Suprapubic skin (tissue), 3 donors: ENCODE results near the gene NNMT.

ENCODE experiments used
- EP300 ChIP-seq: sonication (generic); formaldehyde crosslinking; IDR thresholded peaks from one replicate; pipeline ENCODE4 v1.6.1; 2017; ENCODE audit warnings: antibody characterized with exemption
- POLR2A ChIP-seq, 2 donors: fragments of 450-650 bp; IDR thresholded peaks; one replicate each; pipeline ENCODE4 v1.6.1; 2017; ENCODE audit warnings: antibody characterized with exemption in 2 of 2, mild to moderate bottlenecking in 2 of 2, moderate library complexity in 2 of 2
- TF ChIP-seq, protein P1 (sequence below), 2 donors: fragments of 200-600 bp in 1 of 2; fragments of 450-650 bp in 1 of 2; sonication (generic) in 1 of 2; IDR thresholded peaks; one replicate each; pipeline ENCODE4 v1.5.1; 2016 to 2019; ENCODE audit warnings: antibody characterized with exemption in 2 of 2, mild to moderate bottlenecking in 1 of 2, moderate library complexity in 1 of 2

GRCh38 chr11:114342476-114342875 is 46.3 kb downstream of the NNMT start:
- TF ChIP-seq, protein P1, sequence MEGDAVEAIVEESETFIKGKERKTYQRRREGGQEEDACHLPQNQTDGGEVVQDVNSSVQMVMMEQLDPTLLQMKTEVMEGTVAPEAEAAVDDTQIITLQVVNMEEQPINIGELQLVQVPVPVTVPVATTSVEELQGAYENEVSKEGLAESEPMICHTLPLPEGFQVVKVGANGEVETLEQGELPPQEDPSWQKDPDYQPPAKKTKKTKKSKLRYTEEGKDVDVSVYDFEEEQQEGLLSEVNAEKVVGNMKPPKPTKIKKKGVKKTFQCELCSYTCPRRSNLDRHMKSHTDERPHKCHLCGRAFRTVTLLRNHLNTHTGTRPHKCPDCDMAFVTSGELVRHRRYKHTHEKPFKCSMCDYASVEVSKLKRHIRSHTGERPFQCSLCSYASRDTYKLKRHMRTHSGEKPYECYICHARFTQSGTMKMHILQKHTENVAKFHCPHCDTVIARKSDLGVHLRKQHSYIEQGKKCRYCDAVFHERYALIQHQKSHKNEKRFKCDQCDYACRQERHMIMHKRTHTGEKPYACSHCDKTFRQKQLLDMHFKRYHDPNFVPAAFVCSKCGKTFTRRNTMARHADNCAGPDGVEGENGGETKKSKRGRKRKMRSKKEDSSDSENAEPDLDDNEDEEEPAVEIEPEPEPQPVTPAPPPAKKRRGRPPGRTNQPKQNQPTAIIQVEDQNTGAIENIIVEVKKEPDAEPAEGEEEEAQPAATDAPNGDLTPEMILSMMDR (IDR thresholded peaks at IDR 0.05): no peak
- TF ChIP-seq POLR2A (IDR thresholded peaks at IDR 0.05) (no peak), EP300 (no peak)
